Measurements from ENCODE around the gene LAMA2. TPM values are rescaled to one million over a fixed set of nuclear protein-coding genes. Genes with fewer than 3 reads are reported as not detected.

Gene LAMA2
- total RNA-seq, 1 experiment from 2014 or later: 0.18 TPM

- DNase-seq (ENCODE audit: low read depth): no peak
Measured at GRCh38 chr6:129434091-129434490, 551.2 kb downstream of the LAMA2 start.

GRCh38 chr6:129440691-129441090 lies 557.8 kb downstream of the LAMA2 start:
- peak; percentile 13 for DNase-seq (ENCODE audit: low read depth)

GRCh38 chr6:129444683-129445082 lies 561.7 kb downstream of the LAMA2 start:
- no peak for DNase-seq (ENCODE audit: low read depth)

GRCh38 chr6:129446272-129447197 lies 563.6 kb downstream of the LAMA2 start:
- DNase-seq (ENCODE audit: low read depth): no peak

- no peak for DNase-seq (ENCODE audit: low read depth)
Measured at GRCh38 chr6:129447198-129447565, 564.2 kb downstream of the LAMA2 start.

- DNase-seq (ENCODE audit: low read depth): no peak
Measured at GRCh38 chr6:129448965-129449364, 566.0 kb downstream of the LAMA2 start.

- DNase-seq (ENCODE audit: low read depth): no peak
Measured at GRCh38 chr6:129451187-129451586, 568.2 kb downstream of the LAMA2 start.

GRCh38 chr6:129453073-129453472 lies 570.1 kb downstream of the LAMA2 start:
- no peak for DNase-seq (ENCODE audit: low read depth)

GRCh38 chr6:129454488-129454887 lies 571.5 kb downstream of the LAMA2 start:
- no peak for DNase-seq (ENCODE audit: low read depth)

- DNase-seq (ENCODE audit: low read depth): no peak
Measured at GRCh38 chr6:129455126-129455769, 572.3 kb downstream of the LAMA2 start.

GRCh38 chr6:129460221-129460620 lies 577.3 kb downstream of the LAMA2 start:
- no peak for DNase-seq (ENCODE audit: low read depth)

- peak; percentile 12 for DNase-seq (ENCODE audit: low read depth)
Measured at GRCh38 chr6:129469070-129469662, 586.2 kb downstream of the LAMA2 start.

- no peak for DNase-seq (ENCODE audit: low read depth)
Measured at GRCh38 chr6:129472239-129472638, 589.3 kb downstream of the LAMA2 start.

GRCh38 chr6:129473546-129473945 lies 590.6 kb downstream of the LAMA2 start:
- no peak for DNase-seq (ENCODE audit: low read depth)

GRCh38 chr6:129475477-129476247 lies 592.7 kb downstream of the LAMA2 start:
- DNase-seq (ENCODE audit: low read depth): no peak

GRCh38 chr6:129476248-129476564 lies 593.3 kb downstream of the LAMA2 start:
- DNase-seq (ENCODE audit: low read depth): no peak

GRCh38 chr6:129476810-129477209 lies 593.9 kb downstream of the LAMA2 start:
- DNase-seq (ENCODE audit: low read depth): no peak

GRCh38 chr6:129478379-129478778 lies 595.4 kb downstream of the LAMA2 start:
- no peak for DNase-seq (ENCODE audit: low read depth)

- DNase-seq (ENCODE audit: low read depth): no peak
Measured at GRCh38 chr6:129481706-129482105, 598.8 kb downstream of the LAMA2 start.

- peak; percentile 8 for DNase-seq (ENCODE audit: low read depth)
Measured at GRCh38 chr6:129485746-129486145, 602.8 kb downstream of the LAMA2 start.

GRCh38 chr6:129486327-129486726 lies 603.4 kb downstream of the LAMA2 start:
- DNase-seq (ENCODE audit: low read depth): no peak

GRCh38 chr6:129488313-129488712 lies 605.4 kb downstream of the LAMA2 start:
- no peak for DNase-seq (ENCODE audit: low read depth)
